Loucy (cell line): ENCODE measurements around the gene WBP11.

Source experiments
- H2AFZ ChIP-seq: fragments of 200-600 bp; sonication (generic); 2 replicates; pipeline ENCODE4 v1.6.0; 2016; ENCODE audit warnings: antibody characterized with exemption, mild to moderate bottlenecking, low read length, moderate library complexity
- H3F3A ChIP-seq: fragments of 200-600 bp; 2 replicates; pipeline ENCODE4 v1.6.0; 2016; ENCODE audit warnings: antibody characterized with exemption, low read depth, mild to moderate bottlenecking
- H3K27me3 ChIP-seq: fragments of 200-600 bp; sonication (generic); 2 replicates; pipeline ENCODE4 v1.6.1; 2014; ENCODE audit warnings: low read length, mild to moderate bottlenecking; ENCODE audit not compliant: insufficient read depth, poor library complexity, severe bottlenecking
- H3K36me3 ChIP-seq: fragments of 200-600 bp; sonication (generic); 2 replicates; pipeline ENCODE4 v1.6.1; 2016; ENCODE audit warnings: low read length; ENCODE audit not compliant: insufficient read depth
- H3K4me1 ChIP-seq: fragments of 200-600 bp; sonication (generic); 2 replicates; pipeline ENCODE4 v1.5.1; 2014; ENCODE audit warnings: low read length, mild to moderate bottlenecking; ENCODE audit not compliant: insufficient read depth, poor library complexity, severe bottlenecking
- H3K4me2 ChIP-seq: fragments of 200-600 bp; sonication (generic); 2 replicates; pipeline ENCODE4 v1.6.0; 2014; ENCODE audit warnings: antibody characterized with exemption, low read length, low read depth, mild to moderate bottlenecking; ENCODE audit not compliant: poor library complexity, severe bottlenecking
- H3K4me3 ChIP-seq: fragments of 200-600 bp; sonication (generic); 2 replicates; pipeline ENCODE4 v1.5.1; 2014; ENCODE audit warnings: low read length, mild to moderate bottlenecking, mixed read lengths; ENCODE audit not compliant: poor library complexity, severe bottlenecking
- H3K79me2 ChIP-seq: fragments of 200-600 bp; sonication (generic); 2 replicates; pipeline ENCODE4 v1.6.1; 2014; ENCODE audit warnings: low read length; ENCODE audit not compliant: insufficient read depth
- H3K9ac ChIP-seq: fragments of 200-600 bp; sonication (generic); 2 replicates; pipeline ENCODE4 v1.6.0; 2014; ENCODE audit warnings: mild to moderate bottlenecking, low read depth, low read length, moderate library complexity; ENCODE audit not compliant: poor library complexity, severe bottlenecking
- H3K9me2 ChIP-seq: fragments of 200-600 bp; sonication (generic); replicated peaks from 2 replicates; pipeline ENCODE4 v1.6.1; 2016; ENCODE audit warnings: low read depth, low read length, mixed read lengths
- H3K9me3 ChIP-seq: fragments of 200-600 bp; sonication (generic); 2 replicates; pipeline ENCODE4 v1.6.1; 2014; ENCODE audit warnings: mild to moderate bottlenecking, antibody characterized with exemption, low read length, low read depth; ENCODE audit not compliant: insufficient read depth
- H4K20me1 ChIP-seq: fragments of 200-600 bp; sonication (generic); 2 replicates; pipeline ENCODE4 v1.6.0; 2014; ENCODE audit warnings: antibody characterized with exemption, low read length, mild to moderate bottlenecking; ENCODE audit not compliant: insufficient read depth, poor library complexity, severe bottlenecking
- CTCF ChIP-seq: fragments of 200-600 bp; sonication (generic); conservative IDR thresholded peaks from 2 replicates; pipeline ENCODE4 v1.5.1; 2014; ENCODE audit warnings: mild to moderate bottlenecking, antibody characterized with exemption, low read length
- EZH2phosphoT487 ChIP-seq: fragments of 200-600 bp; IDR thresholded peaks from 2 replicates; pipeline ENCODE4 v1.6.1; 2018; ENCODE audit warnings: antibody characterized with exemption, mild to moderate bottlenecking, moderate library complexity, borderline replicate concordance

The WBP11 gene

GRCh38 chr12:14827043-14827442, 23.8 kb upstream of the WBP11 start:
- Histone ChIP-seq H3K4me2 (no peak overlapping the region), H3K79me2 (no peaks in the 10 kb centered on the region), H3K4me1 (no peaks in the 10 kb centered on the region), H3F3A (no peaks in the 10 kb centered on the region), H3K9ac (no peak overlapping the region), H3K9me3 (no peaks in the 10 kb centered on the region), H3K4me3 (no peak overlapping the region), H3K36me3 (no peaks in the 10 kb centered on the region), H4K20me1 (no peaks in the 10 kb centered on the region), H2AFZ (no peak overlapping the region), H3K9me2 (no peaks in the 10 kb centered on the region), H3K27me3 (no peaks in the 10 kb centered on the region)
- TF ChIP-seq EZH2phosphoT487 (no peak), CTCF (no peak)

GRCh38 chr12:14826491-14826890, 23.2 kb upstream of the WBP11 start:
- no peak overlapping the region for H3K4me2 ChIP-seq
- H3K9me2 ChIP-seq, result no peaks in the 10 kb centered on the region
- no peaks in the 10 kb centered on the region for H4K20me1 ChIP-seq
- no peaks in the 10 kb centered on the region for H3K9me3 ChIP-seq
- H3K27me3 ChIP-seq, result no peaks in the 10 kb centered on the region
- no peak overlapping the region for H3K4me3 ChIP-seq
- no peak overlapping the region for H3K9ac ChIP-seq
- no peak overlapping the region for H2AFZ ChIP-seq
- H3F3A ChIP-seq, result no peaks in the 10 kb centered on the region
- H3K79me2 ChIP-seq, result no peaks in the 10 kb centered on the region
- H3K36me3 ChIP-seq, result no peaks in the 10 kb centered on the region
- TF ChIP-seq EZH2phosphoT487 (no peak), CTCF (no peak)
- H3K4me1 ChIP-seq, result no peaks in the 10 kb centered on the region

- no peaks in the 10 kb centered on the region for H3K4me1 ChIP-seq
- H3K9ac ChIP-seq, result no peak overlapping the region
- H4K20me1 ChIP-seq, result no peaks in the 10 kb centered on the region
- H3F3A ChIP-seq, result no peaks in the 10 kb centered on the region
- H3K79me2 ChIP-seq, result no peaks in the 10 kb centered on the region
- H3K27me3 ChIP-seq, result no peaks in the 10 kb centered on the region
- no peak overlapping the region for H3K4me2 ChIP-seq
- H3K9me2 ChIP-seq, result no peaks in the 10 kb centered on the region
- H3K36me3 ChIP-seq, result no peaks in the 10 kb centered on the region
- no peak for TF ChIP-seq EZH2phosphoT487
- TF ChIP-seq CTCF, result no peak
- no peak overlapping the region for H2AFZ ChIP-seq
- no peaks in the 10 kb centered on the region for H3K9me3 ChIP-seq
- no peak overlapping the region for H3K4me3 ChIP-seq
Observed at GRCh38 chr12:14825256-14825655, 22.0 kb upstream of the WBP11 start.
